HFFc6 (cell line): Measurements from ENCODE around the gene CRHR1. TPM values are rescaled to one million over a fixed set of nuclear protein-coding genes. Genes with fewer than 3 reads are reported as not detected.

Experiments
- DNase-seq: peaks from one replicate; pipeline ENCODE4 v3.0.0-alpha.2; 2018
- H3K27ac Mint-ChIP-seq: 2 replicates; pipeline ENCODE4 v1.8.0; 2020; ENCODE audit warnings: mild to moderate bottlenecking, mixed read lengths
- H3K27me3 Mint-ChIP-seq: 2 replicates; pipeline ENCODE4 v1.8.0; 2021; ENCODE audit warnings: mild to moderate bottlenecking, moderate library complexity, mixed read lengths; ENCODE audit not compliant: insufficient read depth
- H3K36me3 Mint-ChIP-seq: 2 replicates; pipeline ENCODE4 v1.8.0; 2021; ENCODE audit warnings: low read depth, mixed read lengths
- H3K4me1 Mint-ChIP-seq: 2 replicates; pipeline ENCODE4 v1.8.0; 2020; ENCODE audit warnings: low read depth, mixed read lengths
- H3K4me3 Mint-ChIP-seq: 2 replicates; pipeline ENCODE4 v1.8.0; 2020; ENCODE audit warnings: mild to moderate bottlenecking, moderate library complexity, mixed read lengths
- H3K9me3 Mint-ChIP-seq: 2 replicates; pipeline ENCODE4 v1.8.0; 2020; ENCODE audit warnings: mild to moderate bottlenecking, mixed read lengths
- CTCF ChIP-seq: fragments of 200-600 bp; sonication (generic); IDR thresholded peaks from 2 replicates; pipeline ENCODE4 v1.5.0; 2021; ENCODE audit warnings: antibody characterized with exemption, mild to moderate bottlenecking
- total RNA-seq, 6 experiments: library from RNA; stranded (reverse); fragmentation: NEBNext Ultra II Directional; extraction: Animal tissue kit (Norgen Biotek cat#: 25700); gene quantifications; 2 replicates in 1 of 6; 3 replicates in 5 of 6; pipeline ENCODE4 v1.2.3, GENCODE V29; 2021

The CRHR1 gene
- total RNA-seq, 6 experiments from 2014 or later: not detected

- Mint-ChIP-seq H3K27ac (no peak overlapping the region), H3K4me3 (no peak overlapping the region), H3K4me1 (peaks cover under 1% of the 10 kb centered on the region; the same call in 1 of the 2 replicates), H3K36me3 (no peaks in the 10 kb centered on the region), H3K9me3 (no peaks in the 10 kb centered on the region), H3K27me3 (peaks cover 21% of the 10 kb centered on the region)
- TF ChIP-seq CTCF: no peak
- no peak for DNase-seq
Measured at GRCh38 chr17:45833920-45834319, 49.8 kb downstream of the CRHR1 start.

- no peak overlapping the region for H3K27ac Mint-ChIP-seq
- no peak for TF ChIP-seq CTCF
- no peaks in the 10 kb centered on the region for H3K4me1 Mint-ChIP-seq
- DNase-seq: peak; percentile 40
- H3K36me3 Mint-ChIP-seq: no peaks in the 10 kb centered on the region
- no peak overlapping the region for H3K4me3 Mint-ChIP-seq
- no peaks in the 10 kb centered on the region for H3K9me3 Mint-ChIP-seq
- H3K27me3 Mint-ChIP-seq: peaks cover 27% of the 10 kb centered on the region
Measured at GRCh38 chr17:45834471-45835396, 50.6 kb downstream of the CRHR1 start.

GRCh38 chr17:45835481-45835880 lies 51.4 kb downstream of the CRHR1 start:
- TF ChIP-seq CTCF: no peak
- DNase-seq: no peak
- Mint-ChIP-seq H3K27ac (no peak overlapping the region), H3K4me3 (no peak overlapping the region), H3K4me1 (no peaks in the 10 kb centered on the region), H3K27me3 (peaks cover 27% of the 10 kb centered on the region), H3K36me3 (no peaks in the 10 kb centered on the region), H3K9me3 (no peaks in the 10 kb centered on the region)

- no peak overlapping the region for H3K4me3 Mint-ChIP-seq
- no peak for DNase-seq
- TF ChIP-seq CTCF: no peak
- H3K36me3 Mint-ChIP-seq: no peaks in the 10 kb centered on the region
- peaks cover 30% of the 10 kb centered on the region for H3K27me3 Mint-ChIP-seq
- no peaks in the 10 kb centered on the region for H3K4me1 Mint-ChIP-seq
- no peak overlapping the region for H3K27ac Mint-ChIP-seq
- H3K9me3 Mint-ChIP-seq: no peaks in the 10 kb centered on the region
Measured at GRCh38 chr17:45836047-45837044, 52.2 kb downstream of the CRHR1 start.

GRCh38 chr17:45837187-45837586 lies 53.1 kb downstream of the CRHR1 start:
- no peaks in the 10 kb centered on the region for H3K9me3 Mint-ChIP-seq
- H3K27me3 Mint-ChIP-seq: peaks cover 29% of the 10 kb centered on the region
- no peak for DNase-seq
- no peak overlapping the region for H3K27ac Mint-ChIP-seq
- no peaks in the 10 kb centered on the region for H3K4me1 Mint-ChIP-seq
- no peak for TF ChIP-seq CTCF
- H3K36me3 Mint-ChIP-seq: no peaks in the 10 kb centered on the region
- no peak overlapping the region for H3K4me3 Mint-ChIP-seq
